ENCODE data around the gene FRAT2. TPM values are rescaled to one million over a fixed set of nuclear protein-coding genes. Genes with fewer than 3 reads are reported as not detected.
A peak's percentile ranks its signal among the peaks of the same experiment; 100 is the strongest.

FRAT2 gene
- total and polyA plus RNA-seq, 2 of the 13 experiments (the other 11 are each of a cell fraction or from before 2014, with no cell fraction given), result 7.2 to 14.1 TPM

- TF ChIP-seq ZNF367 (CRISPR knock-in tag; IDR thresholded peaks at IDR 0.05; ENCODE audit: borderline replicate concordance) (no peak), ZNF614 (CRISPR knock-in tag; IDR thresholded peaks at IDR 0.05; ENCODE audit: borderline replicate concordance) (peak; percentile 90), CCDC6 (CRISPR knock-in tag; IDR thresholded peaks at IDR 0.05) (peak; percentile 61; the same call in 1 of the 2 replicates), ZNF430 (CRISPR knock-in tag; IDR thresholded peaks at IDR 0.05) (no peak; the same call in 1 of the 2 replicates), ZBTB25 (CRISPR knock-in tag; IDR thresholded peaks at IDR 0.05) (peak; percentile 89), HDAC2 (CRISPR knock-in tag; IDR thresholded peaks at IDR 0.05) (peak; percentile 94), E2F5 (CRISPR knock-in tag; conservative IDR thresholded peaks at IDR 0.05) (no peak), MXD4 (CRISPR knock-in tag; IDR thresholded peaks at IDR 0.05) (no peak), ZNF292 (CRISPR knock-in tag; IDR thresholded peaks at IDR 0.05; ENCODE audit: borderline replicate concordance, low read depth) (peak; percentile 86; the same call in 1 of the 2 replicates), HOMEZ (CRISPR knock-in tag; IDR thresholded peaks at IDR 0.05; ENCODE audit: low read depth) (peak; percentile 73; the same call in 1 of the 2 replicates), FOXK1 (CRISPR knock-in tag; IDR thresholded peaks at IDR 0.05; ENCODE audit: borderline replicate concordance, low read depth) (peak; percentile 75; the same call in 1 of the 2 replicates), ZMYM4 (CRISPR knock-in tag; IDR thresholded peaks at IDR 0.05) (peak; percentile 38; the same call in 1 of the 2 replicates), PTBP1 (IDR thresholded peaks at IDR 0.05; ENCODE audit: low read depth, low read length, poor library complexity, severe bottlenecking) (no peak), ZNF343 (CRISPR knock-in tag; IDR thresholded peaks at IDR 0.05) (no peak), MTA3 (CRISPR knock-in tag; IDR thresholded peaks at IDR 0.05) (no peak), RCOR2 (CRISPR knock-in tag; IDR thresholded peaks at IDR 0.05) (peak; percentile 95), KAT7 (CRISPR knock-in tag; IDR thresholded peaks at IDR 0.05; ENCODE audit: borderline replicate concordance) (no peak), MED1 (CRISPR knock-in tag; IDR thresholded peaks at IDR 0.05) (peak; percentile 81), ZMYM2 (CRISPR knock-in tag; IDR thresholded peaks at IDR 0.05) (peak; percentile 79; the same call in 1 of the 2 replicates), ZBTB37 (CRISPR knock-in tag; IDR thresholded peaks at IDR 0.05) (no peak), ZNF75D (CRISPR knock-in tag; IDR thresholded peaks at IDR 0.05; ENCODE audit: borderline replicate concordance) (no peak), FOSL1 (CRISPR knock-in tag; IDR thresholded peaks at IDR 0.05; ENCODE audit: borderline replicate concordance) (no peak)
Observed at GRCh38 chr10:97327348-97328294, 6.9 kb downstream of the FRAT2 start (continued).
